ENCODE results near the gene KRTAP5-8. TPM values are rescaled to one million over a fixed set of nuclear protein-coding genes. Genes with fewer than 3 reads are reported as not detected.
"Not testable (repeated sequence)": the region's sequence is repeated elsewhere in the genome, so short reads cannot be mapped to it uniquely, and the experiment has no call there.

The KRTAP5-8 gene
- total RNA-seq, 1 experiment from 2014 or later = not detected

DNA sequence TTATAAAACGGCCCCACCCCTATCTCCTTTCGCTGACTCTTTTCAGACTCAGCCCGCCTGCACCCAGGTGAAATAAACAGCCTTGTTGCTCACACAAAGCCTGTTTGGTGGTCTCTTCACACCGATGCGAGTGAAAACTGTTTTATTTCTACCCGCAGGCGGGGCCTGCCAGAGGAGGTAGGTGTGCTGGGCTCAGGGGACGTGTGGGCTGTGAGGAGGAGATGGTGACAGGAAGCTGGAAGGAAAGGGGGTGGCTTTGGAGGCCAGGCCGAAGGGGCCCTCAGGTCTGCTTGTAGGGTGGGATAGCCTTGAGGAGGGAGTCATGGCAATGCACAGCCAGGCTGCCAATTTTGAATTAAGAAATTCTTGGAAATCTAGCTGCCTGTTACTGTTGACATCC, 32.0 kb upstream of the KRTAP5-8 start:
- no peak for DNase-seq (ENCODE audit: low read depth)

DNA sequence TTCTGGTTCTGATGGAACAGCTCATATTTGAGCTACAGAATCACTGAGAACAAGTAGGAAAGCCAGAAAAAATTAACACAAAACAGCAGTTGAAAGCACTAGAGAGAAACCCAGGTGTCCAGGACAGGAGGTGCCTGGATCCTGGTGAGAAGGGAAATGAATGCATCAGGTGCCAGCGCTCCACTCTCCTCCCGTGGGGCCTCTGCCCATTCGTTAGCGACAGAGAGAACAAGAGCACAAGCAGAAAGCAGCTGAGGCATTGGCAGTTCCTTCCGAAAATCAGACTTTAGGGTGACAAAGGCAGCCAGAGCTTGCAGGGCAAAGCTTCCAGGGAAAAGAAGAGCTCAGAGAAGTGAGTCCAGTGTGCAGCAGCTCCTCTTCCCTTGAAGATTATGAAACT, 30.7 kb upstream of the KRTAP5-8 start:
- no peak for DNase-seq (ENCODE audit: low read depth)

DNA sequence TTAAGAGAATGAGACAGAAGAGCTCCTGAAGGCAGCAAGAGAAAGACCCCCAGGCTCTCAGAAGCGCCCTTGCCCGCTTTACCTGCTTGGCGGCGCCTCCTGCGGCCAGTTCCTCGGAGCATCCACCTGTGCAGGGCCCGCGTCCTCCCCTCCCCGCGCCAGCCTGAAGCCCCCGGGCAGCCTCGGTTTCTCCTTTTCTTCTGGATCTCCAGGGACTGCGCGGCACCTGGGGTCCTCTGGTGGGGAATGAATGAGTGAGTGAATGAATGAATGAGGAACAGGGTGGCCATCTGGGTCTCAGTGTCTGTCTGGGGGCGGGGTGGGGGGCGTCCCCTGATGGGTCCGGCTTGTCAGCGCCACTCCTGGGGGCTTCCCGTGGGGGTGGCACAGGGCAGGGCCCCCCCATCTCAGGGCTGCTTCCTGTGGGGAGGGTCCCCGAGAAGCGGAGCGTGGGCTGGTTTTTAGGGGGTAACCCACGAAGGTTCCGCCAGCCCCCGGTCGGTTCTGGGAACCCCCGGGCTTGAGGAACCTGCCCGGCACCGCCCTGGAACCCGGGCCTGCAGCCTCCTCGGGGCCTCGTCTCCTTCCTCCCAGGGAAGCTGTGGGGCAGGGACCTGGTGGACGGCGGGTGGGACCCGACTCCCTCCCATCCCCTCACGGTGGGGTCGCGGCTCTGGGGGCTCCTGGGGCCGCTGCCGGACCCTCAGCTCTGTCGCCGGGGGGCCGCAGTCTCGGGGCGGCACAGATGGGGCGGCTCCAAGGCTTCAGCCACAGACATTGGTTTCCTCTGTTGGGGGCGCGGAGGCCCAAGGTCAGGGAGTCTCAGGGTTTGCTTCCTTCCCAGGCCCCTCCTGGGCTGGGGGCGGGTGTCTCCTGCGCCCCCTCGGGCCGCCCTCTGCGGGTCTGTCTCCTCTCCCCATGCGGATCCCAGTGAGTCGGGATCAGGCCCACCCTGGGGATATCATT, 19.0 kb upstream of the KRTAP5-8 start:
- DNase-seq (ENCODE audit: low read depth) = no peak

DNA sequence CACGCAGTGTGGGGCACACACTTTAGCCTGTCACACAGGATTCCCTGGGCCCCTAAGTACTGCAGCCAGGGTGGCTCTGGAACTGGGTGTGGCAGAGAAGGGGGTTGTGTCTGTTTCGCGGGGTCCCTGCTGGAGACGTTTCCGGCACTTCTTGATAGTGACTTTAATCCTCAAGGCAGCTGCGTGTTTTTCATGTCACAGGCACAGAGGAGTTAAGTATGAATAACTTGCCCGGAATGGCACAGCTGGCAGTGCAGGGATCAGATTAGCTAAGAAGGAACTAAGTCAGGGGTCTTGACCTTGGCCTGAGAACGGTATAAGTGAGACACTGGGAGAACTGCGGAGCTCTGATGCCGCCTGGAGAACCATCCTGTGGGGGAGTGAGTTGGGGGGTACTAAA, 18.3 kb upstream of the KRTAP5-8 start:
- no peak for DNase-seq (ENCODE audit: low read depth)

DNA sequence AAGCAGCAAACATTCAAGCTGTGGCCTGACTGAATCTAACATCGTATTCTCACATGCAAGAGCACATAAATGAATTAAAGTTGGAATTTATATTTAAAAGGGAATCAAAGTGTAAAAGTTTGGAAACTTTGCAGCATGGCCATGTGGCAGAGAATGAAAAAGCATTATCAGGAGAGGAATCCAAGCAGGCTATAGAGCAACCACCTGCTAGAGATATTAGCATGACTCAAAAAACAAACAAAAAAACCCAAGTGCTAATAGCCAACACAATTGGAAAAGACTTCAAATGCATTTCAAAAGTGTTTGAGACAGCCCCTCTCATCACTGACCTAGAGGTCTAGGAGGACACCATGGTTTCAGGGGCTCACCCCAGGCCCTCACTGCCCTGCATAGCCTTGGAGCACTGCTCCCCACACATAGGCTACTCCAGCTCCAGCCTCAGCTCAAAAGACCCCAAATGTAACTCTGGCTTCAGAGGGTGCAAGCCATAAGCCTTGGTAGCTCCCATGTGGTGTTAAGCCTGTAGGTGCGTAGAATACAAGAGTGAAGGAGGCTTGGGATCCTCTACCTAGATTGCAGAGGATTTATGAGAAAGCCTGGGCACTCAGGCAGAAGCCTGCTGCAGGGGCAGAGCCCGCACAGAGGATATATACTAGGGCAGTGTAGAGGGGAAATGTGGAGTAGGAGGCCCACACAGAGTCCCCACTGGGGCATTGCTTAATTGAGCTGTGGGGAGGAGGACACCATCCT, 12.5 kb upstream of the KRTAP5-8 start:
- no peak for DNase-seq (ENCODE audit: low read depth)

DNA sequence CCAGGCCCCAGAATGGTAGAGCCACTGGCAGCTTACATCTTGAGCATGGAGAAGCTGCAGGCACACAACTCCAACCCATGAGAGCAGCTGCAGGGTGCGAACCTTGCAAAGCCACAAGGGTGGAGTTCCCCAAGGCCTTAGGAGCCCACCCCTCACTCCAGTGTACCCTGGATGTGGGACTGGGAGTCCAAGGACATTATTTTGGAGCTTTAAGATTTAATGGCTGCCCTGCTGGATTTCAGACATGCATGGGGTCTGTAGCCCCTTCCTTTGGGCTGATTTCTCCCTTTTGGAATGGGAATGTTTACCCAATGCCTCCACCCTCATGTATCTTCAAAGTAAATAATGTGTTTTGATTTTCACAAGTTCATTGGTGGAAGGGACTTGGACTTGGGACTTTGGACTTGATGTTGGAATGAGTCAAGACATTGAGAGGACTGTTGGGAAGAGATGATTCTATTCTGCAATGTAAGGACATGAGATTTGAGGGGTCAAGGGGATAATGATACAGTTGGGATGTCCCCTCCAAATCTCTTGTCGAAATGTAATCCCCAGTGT, 11.8 kb upstream of the KRTAP5-8 start:
- no peak for DNase-seq (ENCODE audit: low read depth)

DNA sequence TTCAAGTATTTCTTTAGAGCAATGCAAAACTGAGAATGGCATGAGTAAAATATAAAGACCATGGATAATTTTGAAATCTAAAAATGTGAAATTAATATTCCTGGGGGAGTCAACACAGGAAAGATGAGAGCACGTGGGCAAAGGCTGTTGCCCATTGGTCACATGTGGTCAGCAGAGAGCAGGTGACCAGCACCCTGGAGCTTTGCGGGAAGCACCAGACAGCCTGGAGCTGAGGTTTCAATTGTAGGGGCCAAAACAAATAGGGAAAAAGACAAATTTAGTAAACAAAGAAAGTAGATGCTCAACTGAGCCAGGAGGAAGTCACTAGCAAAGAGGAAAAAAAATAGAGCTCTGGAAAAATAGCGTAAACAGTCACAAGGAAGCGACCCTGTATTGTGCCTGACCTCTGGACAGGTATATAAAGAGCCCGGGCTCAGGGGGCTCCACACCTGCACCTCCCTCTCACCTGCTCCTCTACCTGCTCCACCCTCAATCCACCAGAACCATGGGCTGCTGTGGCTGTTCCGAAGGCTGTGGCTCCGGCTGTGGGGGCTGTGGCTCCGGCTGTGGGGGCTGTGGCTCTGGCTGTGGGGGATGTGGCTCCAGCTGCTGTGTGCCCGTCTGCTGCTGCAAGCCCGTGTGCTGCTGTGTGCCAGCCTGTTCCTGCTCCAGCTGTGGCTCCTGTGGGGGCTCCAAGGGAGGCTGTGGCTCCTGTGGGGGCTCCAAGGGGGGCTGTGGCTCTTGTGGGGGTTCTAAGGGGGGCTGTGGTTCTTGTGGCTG, 10.8 kb upstream of the KRTAP5-8 start, which contains the start of gene KRTAP5-7:
Gene KRTAP5-7, plus strand, starts transcription at position 472 of the 780 bp plus-strand sequence. Its CDS starts 34 bp downstream, at position 506.
- DNase-seq (ENCODE audit: low read depth) = not testable (repeated sequence)

DNA sequence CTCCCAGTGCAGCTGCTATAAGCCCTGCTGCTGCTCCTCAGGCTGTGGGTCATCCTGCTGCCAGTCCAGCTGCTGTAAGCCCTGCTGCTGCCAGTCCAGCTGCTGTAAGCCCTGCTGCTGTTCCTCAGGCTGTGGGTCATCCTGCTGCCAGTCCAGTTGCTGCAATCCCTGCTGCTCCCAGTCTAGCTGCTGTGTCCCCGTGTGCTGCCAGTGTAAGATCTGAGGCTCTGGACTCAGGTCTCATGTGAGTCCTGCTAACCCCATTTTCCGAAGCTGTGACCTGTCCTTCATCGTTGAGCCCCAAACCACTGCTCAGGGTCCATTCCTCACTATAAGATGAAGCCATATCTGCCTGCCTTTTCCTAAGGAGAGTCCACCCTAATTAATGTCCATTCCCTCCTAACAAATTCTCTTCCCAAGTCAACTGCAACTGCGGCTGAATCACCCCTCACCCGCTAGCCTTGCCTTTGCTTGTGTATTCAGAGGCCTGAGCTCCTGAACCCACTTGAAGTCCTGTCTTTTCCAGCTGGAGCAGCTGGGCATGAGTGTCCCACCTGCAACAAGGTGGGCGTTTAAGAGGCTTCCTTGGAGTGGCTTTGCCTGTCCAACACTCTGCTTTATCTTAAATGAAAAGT, 10.1 kb upstream of the KRTAP5-8 start:
- no peak for DNase-seq (ENCODE audit: low read depth)

DNA sequence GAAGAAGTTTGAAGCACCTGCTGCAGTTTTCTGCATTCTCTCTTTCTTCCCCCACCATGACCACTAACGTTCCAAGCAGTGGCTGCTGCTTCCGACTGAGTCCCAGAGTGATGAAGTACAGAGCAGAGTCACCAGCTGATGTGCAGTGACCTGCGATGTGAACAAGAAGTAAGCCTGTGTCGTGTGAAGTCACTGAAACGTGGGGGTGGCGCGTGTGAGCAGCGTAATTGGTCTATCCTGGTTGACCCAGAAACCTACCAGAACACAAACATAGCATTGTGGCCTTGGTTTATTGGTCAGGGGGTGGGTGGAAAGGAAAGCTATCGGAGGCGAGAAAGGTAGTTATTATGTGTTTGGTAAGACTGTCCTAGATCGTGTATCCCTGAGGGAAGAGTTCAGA, 7.2 kb upstream of the KRTAP5-8 start:
- DNase-seq (ENCODE audit: low read depth) = no peak

DNA sequence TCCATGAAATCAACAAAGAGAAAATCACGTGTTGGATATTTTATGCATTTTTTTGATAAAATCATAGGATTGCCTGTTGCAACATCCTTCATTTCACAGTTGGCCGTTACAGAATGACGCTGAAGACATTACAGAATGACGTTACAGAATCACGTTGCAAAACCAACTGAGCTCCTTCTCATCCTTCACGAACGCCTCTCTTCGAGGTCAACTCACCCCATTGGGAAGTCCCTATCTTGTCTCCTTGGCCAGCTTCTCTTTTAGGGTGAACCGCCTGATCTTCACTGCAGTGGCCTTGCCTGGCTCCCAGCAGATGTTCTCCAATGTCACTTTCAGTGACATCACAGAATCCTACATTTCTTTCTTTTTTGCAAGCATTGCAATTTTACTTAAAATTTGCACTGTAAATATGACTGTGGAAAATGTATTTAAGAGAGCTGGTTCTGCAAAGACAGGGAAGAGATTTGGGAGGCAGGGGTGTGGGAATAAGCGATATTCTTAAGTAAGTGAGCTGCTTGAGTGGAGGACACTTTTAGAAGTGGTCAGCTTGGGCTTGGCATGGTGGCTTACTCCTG, 5.7 kb upstream of the KRTAP5-8 start:
- no peak for DNase-seq (ENCODE audit: low read depth)

DNA sequence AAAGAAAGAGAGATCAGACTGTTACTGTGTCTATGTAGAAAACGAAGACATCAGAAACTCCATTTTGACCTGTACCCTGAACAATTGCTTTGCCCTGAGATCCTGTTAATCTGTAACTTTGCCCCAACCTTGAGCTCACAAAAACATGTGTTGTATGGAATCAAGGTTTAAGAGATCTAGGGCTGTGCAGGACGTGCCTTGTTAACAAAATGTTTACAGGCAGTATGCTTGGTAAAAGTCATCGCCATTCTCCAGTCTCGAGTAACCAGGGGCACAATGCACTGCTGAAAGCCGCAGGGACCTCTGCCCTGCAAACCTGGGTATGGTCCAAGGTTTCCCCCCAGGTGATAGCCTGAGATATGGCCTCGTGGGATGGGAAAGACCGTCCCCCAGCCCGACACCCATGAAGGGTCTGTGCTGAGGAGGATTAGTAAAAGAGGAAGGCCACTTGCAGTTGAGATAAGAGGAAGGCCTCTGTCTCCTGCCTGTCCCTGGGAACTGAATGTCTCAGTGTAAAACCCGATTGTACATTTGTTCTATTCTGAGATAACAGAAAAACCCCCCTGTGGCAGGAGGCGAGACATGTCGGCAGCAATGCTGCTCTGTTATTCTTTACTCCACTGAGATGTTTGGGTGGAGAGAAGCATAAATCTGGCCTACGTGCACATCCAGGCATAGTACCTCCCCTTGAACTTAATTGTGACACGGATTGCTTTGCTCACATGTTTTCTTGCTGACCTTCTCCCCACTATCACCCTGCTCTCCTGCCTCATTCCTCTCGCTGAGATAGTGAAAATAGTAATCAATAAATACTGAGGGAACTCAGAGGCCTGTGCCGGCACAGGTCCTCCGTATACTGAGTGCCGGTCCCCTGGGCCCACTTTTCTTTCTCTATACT, 2.9 kb upstream of the KRTAP5-8 start:
- not testable (repeated sequence) for DNase-seq (ENCODE audit: low read depth)

DNA sequence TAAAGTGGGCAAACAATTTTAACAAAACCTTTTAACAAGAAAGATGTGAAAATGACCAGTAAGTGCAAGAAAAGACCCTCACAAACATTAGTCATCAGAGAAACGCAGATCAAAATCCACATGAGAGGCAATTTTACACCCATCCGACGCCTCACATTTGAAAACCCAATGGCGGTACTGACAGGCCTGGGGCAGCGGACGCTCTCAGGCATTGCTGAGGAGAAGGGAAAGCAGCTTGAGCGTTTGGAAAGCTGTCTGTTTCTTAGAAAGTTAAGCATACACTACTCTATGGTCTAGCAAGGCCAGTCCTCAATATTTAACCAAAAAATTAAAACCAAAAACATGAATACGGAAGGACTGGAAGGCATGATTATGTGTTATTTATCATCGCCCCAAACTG, 2.0 kb upstream of the KRTAP5-8 start:
- DNase-seq (ENCODE audit: low read depth) = no peak

DNA sequence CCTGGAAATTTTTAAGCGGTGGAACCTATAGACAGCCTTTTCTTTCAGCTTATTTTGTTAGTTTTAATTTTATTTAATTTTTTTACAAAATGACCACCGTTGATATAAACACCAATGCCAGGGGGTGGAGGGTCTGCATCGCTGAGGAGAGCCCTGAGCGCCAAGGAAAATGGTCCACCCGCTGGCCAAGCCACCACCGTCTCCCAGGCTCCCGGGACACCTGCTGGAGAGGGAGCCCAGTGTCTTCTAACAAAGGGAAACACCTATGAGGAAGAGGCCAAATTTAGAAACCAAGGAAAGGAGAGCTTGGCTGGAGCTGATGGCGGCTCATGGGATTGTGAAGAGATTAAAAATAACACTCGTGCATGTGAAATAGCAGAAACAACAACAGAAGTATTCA, 288 bp upstream of the KRTAP5-8 start:
- no peak for DNase-seq (ENCODE audit: low read depth)

DNA sequence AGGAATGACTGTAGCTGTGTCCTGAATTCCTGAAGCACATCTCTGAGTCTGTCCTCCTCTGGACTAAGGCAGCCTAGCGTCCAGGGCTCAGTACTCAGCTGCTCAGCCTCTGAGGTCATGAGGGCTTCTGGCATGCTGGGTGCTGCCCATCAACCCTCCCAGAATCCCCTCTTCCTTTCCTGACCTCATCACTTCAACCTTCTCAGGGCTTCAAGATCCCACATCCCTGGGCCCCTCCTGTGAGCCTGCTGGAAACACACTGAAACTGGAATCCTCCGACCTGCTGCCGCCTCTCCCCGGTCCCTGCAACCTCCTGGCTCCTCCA, 803 bp downstream of the KRTAP5-8 start:
- DNase-seq (ENCODE audit: low read depth) = no peak

DNA sequence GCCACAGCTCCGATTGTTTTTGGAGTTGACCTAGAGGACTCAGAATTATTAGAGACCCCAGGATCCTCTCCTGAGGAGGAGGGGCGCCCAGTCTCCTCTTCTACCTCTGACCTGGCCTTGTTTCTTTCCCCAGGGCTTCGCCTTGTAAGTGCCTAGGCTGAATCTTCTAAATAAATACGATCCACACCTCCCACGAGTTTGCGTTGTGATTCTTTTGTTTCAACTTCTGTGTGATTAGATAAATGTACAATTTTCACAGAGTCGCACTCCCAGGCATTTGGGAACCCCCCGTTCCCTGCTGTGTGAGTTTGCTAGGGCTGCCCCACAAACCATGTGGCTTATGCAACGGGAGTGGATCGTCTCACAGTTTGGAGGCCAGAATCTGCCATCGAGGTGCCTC, 1.2 kb downstream of the KRTAP5-8 start:
- DNase-seq (ENCODE audit: low read depth) = no peak

DNA sequence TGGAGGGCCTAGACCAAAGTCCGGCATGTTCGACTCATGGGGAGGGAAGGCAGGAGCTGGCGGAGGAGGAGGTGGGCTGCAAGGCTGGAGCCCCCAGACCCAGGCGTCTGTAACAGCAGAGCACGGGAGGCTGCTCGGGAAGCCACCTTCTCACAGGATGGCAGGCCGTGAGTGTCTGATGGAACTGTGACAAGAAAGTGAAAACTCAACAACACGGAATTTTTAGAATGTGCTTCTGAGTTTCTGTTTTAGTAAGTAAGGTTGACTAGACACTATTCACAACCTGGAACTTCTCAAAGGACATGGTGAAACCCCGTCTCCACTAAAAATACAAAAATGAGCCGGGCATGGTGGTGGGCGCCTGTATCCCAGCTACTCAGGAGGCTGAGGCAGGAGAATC, 2.1 kb downstream of the KRTAP5-8 start:
- not testable (repeated sequence) for DNase-seq (ENCODE audit: low read depth)

DNA sequence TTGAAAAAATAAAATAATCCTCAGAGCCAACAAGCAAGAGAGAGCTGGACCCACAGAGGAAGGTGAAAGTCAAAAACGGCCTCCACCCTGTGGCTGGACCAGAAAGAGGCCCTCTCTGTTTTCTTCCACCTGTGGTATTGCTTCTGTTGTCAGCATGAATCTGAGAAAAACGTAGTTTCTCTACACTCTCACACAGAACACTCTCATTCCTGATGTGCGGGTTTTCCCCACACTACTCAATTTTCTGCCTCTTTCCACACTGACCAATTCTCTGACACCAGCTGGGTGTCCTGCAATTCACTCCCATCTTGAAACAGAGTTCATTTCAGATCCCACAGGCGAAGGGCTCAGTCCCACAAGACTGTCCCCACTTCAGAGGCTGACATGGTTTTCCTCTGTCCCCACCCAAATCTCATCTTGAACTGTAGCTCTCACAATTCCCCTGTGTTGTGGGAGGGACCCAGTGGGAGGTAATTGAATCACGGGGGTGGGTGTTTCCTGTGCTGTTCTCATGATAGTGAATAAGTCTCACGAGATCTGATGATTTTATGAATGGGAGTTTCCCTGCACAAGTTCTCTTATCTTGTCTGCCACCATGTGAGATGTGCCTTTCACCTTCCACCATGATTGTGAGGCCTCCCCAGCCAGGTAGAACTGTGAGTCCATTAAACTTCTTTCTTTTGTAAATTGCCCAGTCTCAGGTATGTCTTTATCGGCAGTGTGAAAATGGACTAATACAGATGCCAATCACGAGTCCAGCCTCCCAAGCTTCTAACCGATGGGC, 2.9 kb downstream of the KRTAP5-8 start:
- DNase-seq (ENCODE audit: low read depth) = not testable (repeated sequence)

DNA sequence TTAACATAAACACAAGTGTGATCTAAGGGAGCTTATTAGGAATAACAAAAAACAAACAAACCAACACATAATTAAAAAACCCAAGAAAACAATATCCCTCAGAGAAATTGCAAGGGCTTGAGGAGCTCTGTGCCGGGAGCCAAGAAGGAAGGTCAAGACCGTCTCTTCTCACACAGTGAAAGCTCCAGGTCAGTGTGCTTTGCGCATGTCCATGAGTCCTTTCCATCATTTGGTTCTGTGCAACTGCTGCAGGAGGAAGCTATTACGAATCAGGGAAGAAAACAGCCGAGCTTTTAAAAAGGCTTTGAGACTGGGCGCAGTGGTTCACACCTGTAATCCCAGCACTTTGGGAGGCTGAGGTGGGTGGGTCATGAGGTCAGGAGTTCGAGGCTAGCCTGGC, 4.6 kb downstream of the KRTAP5-8 start:
- DNase-seq (ENCODE audit: low read depth) = no peak
